ENCODE measurements around the gene HSPG2. TPM values are rescaled to one million over a fixed set of nuclear protein-coding genes. Genes with fewer than 3 reads are reported as not detected.

HSPG2 gene
- total and polyA plus RNA-seq, 10 of the 15 experiments (the other 5 are each of a cell fraction or from before 2014, with no cell fraction given), result 0.30 to 3.4 (median 0.73) TPM; not detected in 2

DNA sequence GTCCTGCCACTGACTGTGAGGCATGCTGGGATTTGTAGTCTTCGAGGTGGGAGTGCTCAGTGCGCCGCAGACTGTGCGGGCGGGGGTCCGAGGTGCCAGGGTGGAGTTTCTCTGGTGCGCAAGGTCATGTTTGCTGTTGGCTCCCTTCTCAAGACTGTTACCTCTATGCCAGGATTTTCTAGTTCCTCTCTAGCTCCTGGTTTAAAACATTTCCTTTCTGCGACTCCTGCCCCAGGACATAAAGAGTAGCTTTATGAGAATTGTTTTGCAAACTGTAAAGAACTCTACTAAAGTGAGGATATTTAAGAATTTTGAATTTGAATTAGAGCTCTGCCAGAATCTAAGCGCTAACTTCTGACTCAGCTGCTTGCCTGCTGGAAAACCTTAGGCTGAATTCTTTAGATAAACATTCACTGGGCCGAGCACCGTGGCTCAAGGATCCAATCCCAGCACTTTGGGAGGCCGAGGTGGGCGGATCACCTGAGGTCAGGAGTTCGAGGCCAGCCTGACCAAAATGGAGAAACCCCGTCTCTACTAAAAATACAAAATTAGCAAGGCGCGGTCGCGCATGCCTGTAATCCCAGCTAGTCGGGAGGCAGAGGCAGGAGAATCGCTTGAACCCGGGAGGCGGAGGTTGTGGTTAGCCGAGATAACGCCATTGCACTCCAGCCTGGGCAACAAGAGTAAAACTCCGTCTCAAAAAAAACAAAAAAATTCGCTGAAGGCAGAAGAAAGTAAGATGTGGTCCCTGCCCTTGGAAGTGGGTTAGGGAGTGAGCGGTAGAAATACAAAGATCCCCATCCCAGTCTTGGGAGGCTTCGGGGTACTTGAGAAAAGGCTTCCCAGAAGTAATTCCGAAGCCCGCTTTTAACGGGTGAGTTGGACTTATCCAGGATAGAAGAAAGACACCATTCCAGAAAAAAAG is 153.2 kb downstream of the HSPG2 start (continued):
- TF ChIP-seq, protein P1, sequence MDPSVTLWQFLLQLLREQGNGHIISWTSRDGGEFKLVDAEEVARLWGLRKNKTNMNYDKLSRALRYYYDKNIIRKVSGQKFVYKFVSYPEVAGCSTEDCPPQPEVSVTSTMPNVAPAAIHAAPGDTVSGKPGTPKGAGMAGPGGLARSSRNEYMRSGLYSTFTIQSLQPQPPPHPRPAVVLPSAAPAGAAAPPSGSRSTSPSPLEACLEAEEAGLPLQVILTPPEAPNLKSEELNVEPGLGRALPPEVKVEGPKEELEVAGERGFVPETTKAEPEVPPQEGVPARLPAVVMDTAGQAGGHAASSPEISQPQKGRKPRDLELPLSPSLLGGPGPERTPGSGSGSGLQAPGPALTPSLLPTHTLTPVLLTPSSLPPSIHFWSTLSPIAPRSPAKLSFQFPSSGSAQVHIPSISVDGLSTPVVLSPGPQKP (IDR thresholded peaks at IDR 0.05; ENCODE audit: low read depth, low read length), result 0 out of 2 replicates have a peak, but pooled peaks have one; percentile 56
- TF ChIP-seq STAT3 (IDR thresholded peaks at IDR 0.05; ENCODE audit: low read depth, low read length), result no peak
- TF ChIP-seq IRF4 (IDR thresholded peaks at IDR 0.05; ENCODE audit: low read depth, low read length), result no peak; the same call in 1 of the 2 replicates
- TF ChIP-seq, protein P2, sequence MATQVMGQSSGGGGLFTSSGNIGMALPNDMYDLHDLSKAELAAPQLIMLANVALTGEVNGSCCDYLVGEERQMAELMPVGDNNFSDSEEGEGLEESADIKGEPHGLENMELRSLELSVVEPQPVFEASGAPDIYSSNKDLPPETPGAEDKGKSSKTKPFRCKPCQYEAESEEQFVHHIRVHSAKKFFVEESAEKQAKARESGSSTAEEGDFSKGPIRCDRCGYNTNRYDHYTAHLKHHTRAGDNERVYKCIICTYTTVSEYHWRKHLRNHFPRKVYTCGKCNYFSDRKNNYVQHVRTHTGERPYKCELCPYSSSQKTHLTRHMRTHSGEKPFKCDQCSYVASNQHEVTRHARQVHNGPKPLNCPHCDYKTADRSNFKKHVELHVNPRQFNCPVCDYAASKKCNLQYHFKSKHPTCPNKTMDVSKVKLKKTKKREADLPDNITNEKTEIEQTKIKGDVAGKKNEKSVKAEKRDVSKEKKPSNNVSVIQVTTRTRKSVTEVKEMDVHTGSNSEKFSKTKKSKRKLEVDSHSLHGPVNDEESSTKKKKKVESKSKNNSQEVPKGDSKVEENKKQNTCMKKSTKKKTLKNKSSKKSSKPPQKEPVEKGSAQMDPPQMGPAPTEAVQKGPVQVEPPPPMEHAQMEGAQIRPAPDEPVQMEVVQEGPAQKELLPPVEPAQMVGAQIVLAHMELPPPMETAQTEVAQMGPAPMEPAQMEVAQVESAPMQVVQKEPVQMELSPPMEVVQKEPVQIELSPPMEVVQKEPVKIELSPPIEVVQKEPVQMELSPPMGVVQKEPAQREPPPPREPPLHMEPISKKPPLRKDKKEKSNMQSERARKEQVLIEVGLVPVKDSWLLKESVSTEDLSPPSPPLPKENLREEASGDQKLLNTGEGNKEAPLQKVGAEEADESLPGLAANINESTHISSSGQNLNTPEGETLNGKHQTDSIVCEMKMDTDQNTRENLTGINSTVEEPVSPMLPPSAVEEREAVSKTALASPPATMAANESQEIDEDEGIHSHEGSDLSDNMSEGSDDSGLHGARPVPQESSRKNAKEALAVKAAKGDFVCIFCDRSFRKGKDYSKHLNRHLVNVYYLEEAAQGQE (IDR thresholded peaks at IDR 0.05; ENCODE audit: low read depth, low read length), result no peak
- TF ChIP-seq, protein P3, sequence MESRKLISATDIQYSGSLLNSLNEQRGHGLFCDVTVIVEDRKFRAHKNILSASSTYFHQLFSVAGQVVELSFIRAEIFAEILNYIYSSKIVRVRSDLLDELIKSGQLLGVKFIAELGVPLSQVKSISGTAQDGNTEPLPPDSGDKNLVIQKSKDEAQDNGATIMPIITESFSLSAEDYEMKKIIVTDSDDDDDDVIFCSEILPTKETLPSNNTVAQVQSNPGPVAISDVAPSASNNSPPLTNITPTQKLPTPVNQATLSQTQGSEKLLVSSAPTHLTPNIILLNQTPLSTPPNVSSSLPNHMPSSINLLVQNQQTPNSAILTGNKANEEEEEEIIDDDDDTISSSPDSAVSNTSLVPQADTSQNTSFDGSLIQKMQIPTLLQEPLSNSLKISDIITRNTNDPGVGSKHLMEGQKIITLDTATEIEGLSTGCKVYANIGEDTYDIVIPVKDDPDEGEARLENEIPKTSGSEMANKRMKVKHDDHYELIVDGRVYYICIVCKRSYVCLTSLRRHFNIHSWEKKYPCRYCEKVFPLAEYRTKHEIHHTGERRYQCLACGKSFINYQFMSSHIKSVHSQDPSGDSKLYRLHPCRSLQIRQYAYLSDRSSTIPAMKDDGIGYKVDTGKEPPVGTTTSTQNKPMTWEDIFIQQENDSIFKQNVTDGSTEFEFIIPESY (IDR thresholded peaks at IDR 0.05), result no peak
- peak; percentile 77; the same call in 1 of the 2 replicates for TF ChIP-seq NR2C1 (IDR thresholded peaks at IDR 0.05)
- no peak for TF ChIP-seq ZNF207 (IDR thresholded peaks at IDR 0.05; ENCODE audit: borderline replicate concordance)
- no peak for TF ChIP-seq ZNF622 (IDR thresholded peaks at IDR 0.05)
- 0 out of 2 replicates have a peak, but pooled peaks have one; percentile 3 for TF ChIP-seq BACH1 (IDR thresholded peaks at IDR 0.05; ENCODE audit: borderline replicate concordance)
- TF ChIP-seq, protein P4, sequence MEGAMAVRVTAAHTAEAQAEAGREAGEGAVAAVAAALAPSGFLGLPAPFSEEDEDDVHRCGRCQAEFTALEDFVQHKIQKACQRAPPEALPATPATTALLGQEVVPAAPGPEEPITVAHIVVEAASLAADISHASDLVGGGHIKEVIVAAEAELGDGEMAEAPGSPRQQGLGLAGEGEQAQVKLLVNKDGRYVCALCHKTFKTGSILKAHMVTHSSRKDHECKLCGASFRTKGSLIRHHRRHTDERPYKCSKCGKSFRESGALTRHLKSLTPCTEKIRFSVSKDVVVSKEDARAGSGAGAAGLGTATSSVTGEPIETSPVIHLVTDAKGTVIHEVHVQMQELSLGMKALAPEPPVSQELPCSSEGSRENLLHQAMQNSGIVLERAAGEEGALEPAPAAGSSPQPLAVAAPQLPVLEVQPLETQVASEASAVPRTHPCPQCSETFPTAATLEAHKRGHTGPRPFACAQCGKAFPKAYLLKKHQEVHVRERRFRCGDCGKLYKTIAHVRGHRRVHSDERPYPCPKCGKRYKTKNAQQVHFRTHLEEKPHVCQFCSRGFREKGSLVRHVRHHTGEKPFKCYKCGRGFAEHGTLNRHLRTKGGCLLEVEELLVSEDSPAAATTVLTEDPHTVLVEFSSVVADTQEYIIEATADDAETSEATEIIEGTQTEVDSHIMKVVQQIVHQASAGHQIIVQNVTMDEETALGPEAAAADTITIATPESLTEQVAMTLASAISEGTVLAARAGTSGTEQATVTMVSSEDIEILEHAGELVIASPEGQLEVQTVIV (IDR thresholded peaks at IDR 0.05; ENCODE audit: borderline replicate concordance, partially characterized antibody), result no peak
- TF ChIP-seq, protein P5, sequence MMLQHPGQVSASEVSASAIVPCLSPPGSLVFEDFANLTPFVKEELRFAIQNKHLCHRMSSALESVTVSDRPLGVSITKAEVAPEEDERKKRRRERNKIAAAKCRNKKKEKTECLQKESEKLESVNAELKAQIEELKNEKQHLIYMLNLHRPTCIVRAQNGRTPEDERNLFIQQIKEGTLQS (IDR thresholded peaks at IDR 0.05; ENCODE audit: borderline replicate concordance, extremely low read depth, low read depth, low read length), result peak; percentile 21; the same call in 1 of the 2 replicates
- TF ChIP-seq CHD2 (IDR thresholded peaks at IDR 0.05; ENCODE audit: borderline replicate concordance, low read depth, low read length), result peak; percentile 76
- TF ChIP-seq, protein P6, sequence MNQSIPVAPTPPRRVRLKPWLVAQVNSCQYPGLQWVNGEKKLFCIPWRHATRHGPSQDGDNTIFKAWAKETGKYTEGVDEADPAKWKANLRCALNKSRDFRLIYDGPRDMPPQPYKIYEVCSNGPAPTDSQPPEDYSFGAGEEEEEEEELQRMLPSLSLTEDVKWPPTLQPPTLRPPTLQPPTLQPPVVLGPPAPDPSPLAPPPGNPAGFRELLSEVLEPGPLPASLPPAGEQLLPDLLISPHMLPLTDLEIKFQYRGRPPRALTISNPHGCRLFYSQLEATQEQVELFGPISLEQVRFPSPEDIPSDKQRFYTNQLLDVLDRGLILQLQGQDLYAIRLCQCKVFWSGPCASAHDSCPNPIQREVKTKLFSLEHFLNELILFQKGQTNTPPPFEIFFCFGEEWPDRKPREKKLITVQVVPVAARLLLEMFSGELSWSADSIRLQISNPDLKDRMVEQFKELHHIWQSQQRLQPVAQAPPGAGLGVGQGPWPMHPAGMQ (IDR thresholded peaks at IDR 0.05; ENCODE audit: borderline replicate concordance), result no peak
- 0 out of 3 replicates have a peak, but pooled peaks of 1 of the 2 experiments have one; percentile 7 for TF ChIP-seq EGR1 (IDR thresholded peaks at IDR 0.05; ENCODE audit: borderline replicate concordance in 1 of 2, low read depth in 2 of 2, low read length in 2 of 2)
- TF ChIP-seq JUNB (IDR thresholded peaks at IDR 0.05), result no peak
- TF ChIP-seq MEF2A (IDR thresholded peaks at IDR 0.05; ENCODE audit: insufficient read depth, low read depth, low read length), result no peak

Data from GM12878 (cell line).